Measurements from ENCODE around the gene AQP6.

DNA sequence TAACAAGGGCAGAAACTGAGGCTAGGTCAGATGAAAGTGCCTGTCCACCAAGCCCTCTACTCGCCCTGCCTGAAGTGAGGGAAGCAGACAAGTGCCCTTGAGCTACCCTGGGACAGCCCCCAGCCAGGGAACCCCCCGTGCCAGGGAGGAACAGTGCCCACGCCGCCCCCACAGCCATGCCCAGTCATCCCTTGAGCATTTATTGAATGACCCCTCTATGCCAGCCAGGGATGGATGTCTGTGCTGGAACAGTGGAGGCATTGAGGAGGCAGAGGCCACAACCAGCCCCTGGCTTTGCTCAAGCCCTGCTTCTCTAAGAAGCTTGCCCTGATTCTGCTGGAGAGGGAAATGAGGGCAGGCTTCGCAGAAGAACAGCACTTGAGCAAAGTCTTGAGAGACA is 3.7 kb upstream of the AQP6 start:
- TF ChIP-seq ZNF24 (IDR thresholded peaks at IDR 0.05) (no peak), GABPA (IDR thresholded peaks at IDR 0.05; ENCODE audit: low read depth) (no peak), MAX (IDR thresholded peaks at IDR 0.05; ENCODE audit: low read depth, low read length) (no peak), EGR1 (IDR thresholded peaks at IDR 0.05; ENCODE audit: borderline replicate concordance in 1 of 2, low read depth in 2 of 2, low read length in 2 of 2) (no peak), SP1 (IDR thresholded peaks at IDR 0.05; ENCODE audit: low read depth, low read length) (no peak), FOXK2 (IDR thresholded peaks at IDR 0.05) (no peak), TAF1 (IDR thresholded peaks at IDR 0.05; ENCODE audit: borderline replicate concordance, low read depth, low read length) (no peak), POLR2A (IDR thresholded peaks at IDR 0.05; ENCODE audit: low read depth, low read length) (no peak), REST (IDR thresholded peaks at IDR 0.05; ENCODE audit: low read depth, low read length) (no peak)
